Stimulated activated CD8-positive, alpha-beta memory T cell treated with anti-CD3 and anti-CD28 coated beads, Interleukin-2, amount 100 ng/mL, for 48 hours (primary cell): ENCODE measurements around the gene CELSR3.

Source experiments
- DNase-seq, 2 donors: peaks; one replicate each; pipeline ENCODE4 v3.0.0-alpha.2; 2020; ENCODE audit warnings: low read depth in 2 of 2

CELSR3 gene

DNA sequence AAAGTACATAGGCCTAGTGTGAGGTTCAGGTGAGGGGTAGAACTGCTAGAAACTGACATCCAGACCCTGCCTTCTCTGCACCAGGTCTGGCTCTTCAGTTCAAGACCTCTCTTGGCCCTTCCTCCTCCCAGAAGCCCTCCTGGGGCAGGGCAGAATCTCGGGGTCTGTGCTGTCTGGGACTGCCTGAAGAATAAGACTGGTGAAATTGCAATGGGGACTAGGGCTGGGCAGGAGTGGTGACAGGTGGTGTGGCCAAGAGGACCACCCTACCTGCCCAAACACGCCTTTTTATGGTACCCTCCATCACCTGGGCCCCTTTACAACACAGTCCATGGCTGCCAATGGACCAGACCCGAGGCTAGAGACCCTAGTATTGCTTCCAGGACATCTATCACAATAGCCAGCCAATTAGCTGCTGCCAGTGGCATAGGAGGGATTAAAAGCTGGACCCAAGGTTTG lies 24.6 kb upstream of the CELSR3 start:
- no peak for DNase-seq

DNA sequence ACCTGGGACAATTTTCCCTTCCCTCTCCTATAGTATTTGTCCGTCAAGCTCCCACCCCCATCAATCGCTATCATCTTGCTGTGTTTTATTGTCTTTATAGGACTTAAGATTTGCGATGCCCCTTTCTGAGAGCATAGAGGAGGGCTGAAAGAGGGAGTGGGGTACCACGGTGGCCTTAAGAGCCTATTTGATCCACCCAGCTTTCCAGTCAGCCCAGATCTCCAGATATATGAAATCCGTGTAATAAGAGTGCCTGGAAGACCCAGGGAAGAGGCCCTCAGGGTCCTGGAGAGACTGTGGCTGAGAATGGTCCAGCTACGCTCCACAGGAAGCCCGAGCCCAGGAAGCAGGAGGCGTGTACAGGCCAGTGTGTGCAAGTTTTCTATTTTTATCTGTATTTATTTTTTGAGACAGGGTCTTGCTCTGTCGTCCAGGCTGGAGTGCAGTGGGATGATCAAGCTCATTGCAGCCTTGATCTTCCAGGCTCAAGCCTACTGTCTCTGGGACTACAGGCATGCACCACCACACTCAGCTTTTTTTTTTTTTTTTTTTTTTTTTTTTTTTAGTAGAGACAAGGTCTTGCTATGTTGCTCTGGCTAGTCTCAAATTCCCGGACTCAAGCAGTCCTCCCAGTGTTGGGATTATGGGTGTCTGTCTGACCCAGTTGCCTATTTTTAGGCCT lies 24.0 kb upstream of the CELSR3 start:
- DNase-seq = no peak

DNA sequence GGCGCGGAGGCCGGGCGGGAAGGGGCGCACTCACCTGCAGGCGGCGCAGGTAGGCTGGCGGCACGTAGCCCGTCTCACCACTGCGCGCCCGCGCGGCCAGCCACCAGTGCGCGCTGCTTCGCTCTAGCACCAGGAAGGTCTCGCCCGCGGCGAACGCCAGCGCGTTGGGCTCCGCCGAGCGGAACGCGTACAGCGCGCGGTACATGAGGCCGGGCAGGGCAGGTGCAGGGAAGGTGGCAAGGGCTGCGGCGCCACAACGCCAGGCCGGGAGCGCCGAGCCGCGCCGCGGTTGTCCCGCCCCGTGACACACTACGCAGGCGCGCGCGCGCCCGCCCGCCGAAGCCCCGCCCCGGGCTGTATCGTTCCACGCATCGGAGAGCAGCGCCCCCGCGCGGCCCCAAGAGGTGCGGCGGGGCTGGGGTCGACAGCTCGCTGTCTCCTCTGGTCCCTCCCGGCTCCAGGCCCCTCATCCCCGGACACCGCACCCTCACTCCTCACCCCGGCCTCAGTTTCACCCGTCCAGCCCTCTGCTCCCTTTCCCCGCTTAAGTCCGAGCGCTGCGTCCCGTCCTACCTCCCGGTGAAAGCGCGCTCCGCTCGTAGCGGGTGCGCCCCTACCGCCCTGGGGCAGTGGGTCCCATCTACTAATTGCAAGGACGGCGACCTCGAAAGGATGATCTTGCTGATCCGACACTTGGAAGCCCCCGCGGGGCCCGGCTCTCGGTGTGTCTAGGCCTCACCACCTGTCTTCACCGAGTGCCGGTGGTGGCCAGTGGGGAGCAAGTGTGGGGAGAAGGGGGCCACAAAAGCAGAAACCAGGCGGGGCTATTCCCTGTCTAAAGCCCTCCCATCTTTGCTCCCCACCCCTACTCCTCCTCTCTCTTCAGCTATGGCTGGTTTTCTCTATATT lies 23.2 kb upstream of the CELSR3 start, which contains the start of gene NCKIPSD:
NCKIPSD (minus strand) TSS at position 313 of the 909 bp plus-strand sequence; CDS start at position 205, 108 bp downstream.
- DNase-seq = peak; percentile 91 to 92

DNA sequence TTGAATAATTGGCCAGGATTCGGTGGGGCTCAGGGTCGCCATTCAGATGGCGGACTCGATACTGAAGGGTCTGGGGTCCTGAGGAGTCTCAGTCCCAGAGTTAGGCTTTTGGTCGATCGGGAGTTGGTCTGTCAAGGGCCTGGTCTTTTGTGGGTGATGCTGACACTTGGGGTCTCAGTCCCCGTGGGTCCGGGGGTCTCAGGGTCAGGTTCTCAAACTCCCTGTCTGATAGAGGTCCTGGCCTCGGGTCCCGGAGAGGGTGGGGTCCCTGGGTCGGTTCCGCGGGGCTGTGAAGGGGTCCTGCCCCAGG lies 22.6 kb upstream of the CELSR3 start:
- no peak for DNase-seq

DNA sequence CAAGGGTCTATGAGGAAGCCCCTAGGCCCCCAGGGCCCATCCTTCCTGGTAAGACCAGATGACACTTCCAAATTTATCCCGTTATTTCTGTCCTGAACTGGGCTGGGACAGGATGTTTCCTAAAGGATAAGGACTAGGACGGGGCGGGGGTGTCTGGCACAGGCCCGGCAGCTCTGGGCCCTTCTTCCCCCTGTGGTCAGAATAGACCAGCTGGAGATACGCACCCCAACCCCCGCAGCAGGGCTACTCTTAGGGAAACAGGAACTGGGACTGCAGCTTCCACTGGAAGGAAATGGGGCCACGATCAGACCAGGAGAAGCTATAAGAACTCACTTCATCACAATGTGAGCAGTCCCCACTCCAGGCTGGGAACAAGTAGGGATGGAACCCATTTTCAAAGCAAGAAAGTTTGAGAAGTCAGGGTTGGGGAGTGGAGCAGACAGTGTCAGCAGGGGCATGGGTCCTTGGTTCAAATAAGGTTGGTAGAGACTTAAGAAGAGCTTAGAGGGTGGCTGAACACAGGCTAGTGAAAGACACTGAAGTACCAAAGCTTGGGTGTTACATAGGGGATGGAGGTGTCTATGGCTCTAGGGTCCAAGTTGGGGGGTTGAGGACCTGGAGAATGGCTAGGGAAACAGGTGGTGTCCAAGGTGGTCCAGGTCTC lies 21.9 kb upstream of the CELSR3 start:
- no peak for DNase-seq

DNA sequence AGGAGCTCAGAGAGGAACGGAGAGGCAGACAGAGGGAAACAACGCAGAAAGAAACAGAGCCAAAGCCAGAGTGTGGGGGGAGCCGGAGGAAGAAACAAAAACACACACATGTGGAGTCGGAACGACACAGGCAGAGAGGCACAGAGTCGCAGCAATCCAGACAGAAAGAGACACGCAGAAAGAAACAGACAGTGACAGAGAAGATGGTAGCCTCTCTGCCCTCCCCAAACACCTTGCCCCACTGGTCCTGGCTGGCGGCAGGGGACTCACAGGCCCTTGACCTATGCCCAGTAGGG lies 21.3 kb upstream of the CELSR3 start:
- DNase-seq = no peak

DNA sequence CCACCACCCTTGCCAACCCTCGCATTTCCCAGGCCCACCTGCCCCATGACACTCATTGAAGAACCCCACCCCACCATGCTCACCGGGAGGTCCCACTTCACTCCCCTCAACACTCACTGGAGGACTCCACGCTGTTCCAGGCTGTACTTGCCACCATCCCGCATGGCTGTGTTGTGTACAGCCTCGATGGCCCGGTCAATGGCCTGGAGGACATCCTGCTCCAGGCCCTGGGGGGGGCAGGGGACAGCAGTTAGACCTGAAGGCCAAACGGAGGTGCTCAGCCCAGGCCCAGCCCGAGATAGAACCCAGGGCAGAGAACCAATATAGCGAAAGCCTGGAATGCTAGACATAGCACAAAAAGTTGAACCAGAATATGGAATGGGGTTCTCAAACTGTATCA lies 20.1 kb upstream of the CELSR3 start:
- DNase-seq = no peak

DNA sequence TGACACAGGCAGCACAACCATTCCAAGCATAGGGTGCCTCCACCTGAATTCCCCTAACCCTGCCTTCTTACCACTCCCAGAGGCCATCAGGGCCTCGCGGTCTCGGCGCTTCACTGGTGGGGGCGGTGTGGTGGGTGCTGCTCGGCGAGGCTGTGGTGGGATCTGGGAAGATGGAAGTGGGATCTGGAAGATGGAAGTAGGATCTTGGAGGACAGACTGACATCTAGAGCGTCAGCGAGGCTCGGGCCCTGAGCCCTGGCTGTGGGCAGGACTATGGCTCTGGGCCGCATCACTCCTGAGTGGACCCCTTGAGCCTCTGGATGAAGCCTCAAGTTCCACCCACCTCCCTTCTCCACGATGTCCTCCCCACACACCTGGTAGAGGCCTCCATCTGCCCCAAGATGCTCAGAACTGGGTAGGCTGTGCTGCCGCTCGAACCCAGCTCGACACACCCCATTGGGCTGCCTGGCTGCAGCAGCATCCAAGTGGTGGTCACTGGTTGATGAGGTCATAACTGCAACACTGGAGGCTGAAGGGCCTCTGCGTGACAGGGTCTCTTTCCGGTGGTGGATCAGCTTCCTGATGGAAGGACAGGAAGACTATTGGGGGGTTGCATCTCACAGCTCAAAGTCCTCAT lies 19.4 kb upstream of the CELSR3 start:
- DNase-seq = no peak

DNA sequence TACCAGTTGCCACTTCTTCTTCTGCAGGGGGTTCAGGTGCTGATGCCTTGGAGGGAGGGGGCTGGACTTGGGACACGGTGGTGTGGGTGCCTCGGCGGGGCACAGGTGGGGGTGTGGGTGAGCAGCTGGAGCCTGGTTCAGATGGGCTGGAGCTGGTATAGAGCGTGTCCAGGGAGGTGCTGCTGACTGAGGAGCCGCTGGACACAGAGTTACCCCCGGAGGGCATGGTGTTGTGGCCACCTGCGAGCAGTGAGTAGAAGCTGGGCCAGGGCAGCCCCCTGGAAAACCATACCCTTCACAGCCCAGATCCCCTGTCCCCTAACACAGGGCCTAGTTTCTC lies 18.8 kb upstream of the CELSR3 start:
- no peak for DNase-seq

DNA sequence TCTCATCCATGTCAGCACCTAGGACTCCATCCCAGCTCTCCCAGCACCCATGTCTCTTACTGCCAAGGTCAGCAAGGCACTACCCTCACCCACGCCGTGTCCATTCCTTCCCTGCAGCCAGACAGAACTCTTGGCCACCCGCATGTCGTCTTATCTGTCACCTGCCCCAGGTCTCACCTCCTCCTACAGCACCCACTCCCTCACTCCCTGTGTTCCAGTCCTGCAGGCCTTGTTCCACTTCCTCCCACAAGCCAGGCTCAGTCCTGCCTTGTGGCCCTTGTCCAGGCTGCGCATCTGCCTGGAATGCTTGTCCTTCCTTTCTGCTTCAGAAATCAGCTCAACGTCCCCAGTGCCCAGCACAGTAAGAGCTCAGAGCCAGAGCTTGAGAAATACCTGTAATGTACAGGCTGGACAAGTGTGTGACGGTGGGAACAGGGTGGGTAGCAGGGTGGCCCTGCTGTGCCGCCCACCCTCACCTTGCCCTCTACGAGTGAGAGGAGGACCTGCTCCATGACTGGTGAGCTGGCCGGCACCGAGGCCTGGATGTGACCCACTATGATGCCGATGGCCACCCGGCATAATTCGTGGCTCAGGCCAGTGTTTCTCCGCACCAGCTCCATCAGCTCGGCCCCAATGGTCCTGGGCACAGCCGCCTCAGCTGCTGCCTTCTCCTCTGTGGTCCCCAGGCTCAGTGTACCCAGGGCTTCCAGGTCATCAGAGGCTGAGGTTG lies 18.3 kb upstream of the CELSR3 start:
- no peak for DNase-seq

DNA sequence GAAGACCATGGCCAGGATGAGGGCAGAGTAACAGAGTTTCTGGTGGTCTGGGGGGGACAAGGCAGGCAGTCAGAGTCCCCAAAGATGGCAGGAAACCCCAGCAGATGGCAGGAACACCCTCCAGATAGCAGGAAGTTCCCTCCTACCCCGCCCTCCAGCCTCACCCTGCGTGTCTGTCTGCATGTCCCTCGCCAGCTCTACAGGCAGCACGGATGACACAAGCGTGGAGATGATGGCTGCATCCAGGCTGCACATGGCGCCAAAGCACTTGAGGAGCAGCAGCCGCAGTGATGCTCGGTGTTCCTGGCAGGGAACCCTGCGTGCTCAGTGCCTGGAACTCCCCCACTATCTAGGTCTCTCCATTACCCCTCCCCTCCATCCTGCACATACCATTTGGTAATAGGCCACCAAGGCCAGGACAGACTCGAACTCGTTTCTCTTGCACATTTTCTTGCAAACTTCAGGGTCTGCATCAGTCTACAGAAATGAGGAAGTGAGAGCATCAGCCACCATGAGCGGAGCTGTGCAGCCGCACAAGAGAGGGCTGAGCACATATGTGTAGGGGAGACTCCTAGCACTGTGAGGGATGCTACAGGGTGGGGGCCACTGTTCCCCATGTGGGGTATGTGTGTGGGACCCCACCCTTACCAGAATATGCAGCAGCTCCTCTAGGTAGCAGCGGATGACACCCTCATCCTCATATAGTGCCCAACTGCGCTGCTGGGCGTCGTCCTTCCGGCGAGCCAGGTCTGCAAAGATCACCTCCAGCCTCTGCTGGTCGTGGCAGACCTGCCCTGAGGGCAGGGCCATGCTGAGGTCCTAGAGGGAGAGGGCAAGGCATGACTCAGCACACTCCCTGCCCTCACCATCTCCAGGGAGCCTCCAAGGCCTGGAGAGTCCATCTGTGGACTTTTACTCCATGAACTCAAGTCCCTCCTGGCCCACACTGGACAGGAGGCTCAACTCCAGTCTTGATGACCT lies 17.0 kb upstream of the CELSR3 start:
- DNase-seq = no peak

DNA sequence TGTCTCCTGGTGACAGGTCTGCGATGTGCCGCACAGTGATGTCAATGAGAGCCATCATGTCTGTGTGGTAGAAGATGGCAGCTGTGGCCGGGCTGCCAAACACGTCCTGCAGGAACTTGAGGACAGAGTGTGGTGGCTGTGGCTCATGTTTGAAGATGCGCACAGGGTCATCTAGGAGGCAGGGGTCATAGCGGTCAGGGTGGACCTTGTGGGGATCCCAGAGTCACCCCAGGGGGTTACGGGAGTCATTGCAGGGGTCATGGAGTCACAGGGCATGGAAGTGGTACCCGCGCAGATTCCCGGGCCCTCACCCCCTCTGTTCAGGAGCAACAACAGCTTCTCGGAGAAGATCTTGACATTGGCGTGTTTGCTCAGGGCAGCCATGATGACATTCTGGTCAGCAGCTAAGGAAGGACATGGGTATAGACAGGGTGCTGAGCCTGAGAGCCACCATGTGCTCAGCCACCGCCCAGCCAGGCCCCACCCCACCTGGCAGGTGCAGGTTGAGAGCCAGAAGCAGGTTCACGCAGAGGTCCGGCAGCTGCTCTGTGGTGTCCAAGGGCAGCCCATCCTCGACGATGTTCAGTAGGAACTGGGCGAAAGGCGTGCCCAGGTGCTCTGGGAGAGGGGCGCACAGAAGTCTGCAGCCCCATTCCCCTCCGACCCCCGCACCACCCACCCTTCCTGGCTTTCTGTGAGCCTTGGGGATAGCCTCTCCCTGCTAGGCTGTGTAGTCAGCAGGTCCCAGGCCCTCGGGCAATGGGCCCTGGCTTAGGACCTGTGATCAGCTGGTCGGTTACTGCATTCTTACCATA lies 16.1 kb upstream of the CELSR3 start:
- no peak for DNase-seq

DNA sequence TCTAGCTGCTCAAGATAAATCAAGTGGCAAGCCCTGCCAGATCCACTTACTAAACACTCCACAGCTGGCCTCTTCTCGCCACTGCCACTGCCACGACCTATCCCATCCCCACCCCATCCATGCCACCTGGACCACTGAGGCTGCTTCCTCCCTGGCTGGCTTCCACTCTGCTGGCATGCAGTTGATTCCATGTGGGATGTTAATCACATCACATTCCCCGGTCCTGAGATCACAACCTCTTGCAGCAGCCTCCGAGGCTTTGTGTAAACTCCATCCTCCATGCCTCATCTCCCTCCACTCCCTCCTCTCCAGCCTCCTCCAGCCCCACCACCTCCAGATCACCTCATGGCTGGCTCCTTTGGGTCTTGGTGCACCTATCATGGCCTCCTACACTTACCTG lies 15.4 kb upstream of the CELSR3 start:
- no peak for DNase-seq

DNA sequence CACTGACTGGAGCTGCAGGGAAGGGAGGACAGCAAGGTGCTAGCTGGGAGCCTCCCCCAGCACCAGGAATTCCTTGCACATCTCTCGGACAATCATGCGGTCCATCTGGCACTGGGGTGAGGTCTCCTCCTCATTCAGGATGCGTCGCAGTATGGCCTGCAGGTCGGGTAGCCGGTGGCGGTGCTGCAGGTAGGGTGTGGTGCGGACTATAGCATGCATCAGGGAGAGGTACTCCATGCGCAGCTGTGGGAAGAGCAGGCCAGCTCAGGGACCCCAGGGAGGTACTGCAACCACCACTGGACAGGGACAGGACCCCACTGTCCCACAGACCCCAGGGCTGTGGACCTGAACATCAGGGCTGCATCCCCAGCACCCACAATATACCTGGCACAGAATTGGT lies 11.8 kb upstream of the CELSR3 start:
- no peak for DNase-seq

DNA sequence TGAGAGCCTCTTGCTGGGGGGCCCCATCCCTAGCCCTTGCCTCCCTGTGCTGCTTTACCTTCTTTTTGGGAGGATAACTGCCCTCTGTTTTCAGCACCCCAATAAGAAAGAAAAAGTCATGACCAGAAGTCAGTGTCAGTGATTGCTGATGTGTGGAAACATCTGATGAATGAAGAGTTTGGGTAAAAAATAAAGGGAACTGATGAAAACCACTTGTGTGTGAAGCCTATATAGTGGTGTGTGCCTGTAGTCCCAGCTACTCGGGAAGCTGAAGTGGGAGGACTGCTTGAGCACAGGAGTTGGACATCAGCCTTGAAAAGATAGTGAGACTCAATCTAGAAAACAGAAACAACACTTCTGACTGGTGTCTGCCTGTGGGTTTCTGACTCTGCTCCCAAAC lies 9.8 kb upstream of the CELSR3 start:
- DNase-seq = no peak

DNA sequence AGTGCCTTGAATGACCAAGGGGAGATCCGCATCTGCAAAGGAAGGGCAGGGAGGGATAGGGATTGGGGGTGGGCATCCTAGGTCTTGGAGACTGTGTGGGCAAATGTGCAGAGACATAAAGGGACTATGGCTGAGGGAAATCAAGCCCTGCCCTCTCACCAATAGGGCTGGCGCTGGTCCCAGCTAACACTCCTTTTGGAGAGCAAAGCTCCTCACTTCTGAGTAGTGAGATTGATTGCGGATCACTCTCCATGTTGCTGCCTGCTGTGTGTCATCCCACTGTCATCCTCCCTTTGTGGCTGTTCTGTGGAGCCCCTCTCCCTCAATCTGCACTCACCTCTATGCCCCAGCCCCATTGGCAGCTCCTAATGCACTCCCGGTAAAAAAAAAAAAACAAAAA lies 2.2 kb upstream of the CELSR3 start:
- no peak for DNase-seq

DNA sequence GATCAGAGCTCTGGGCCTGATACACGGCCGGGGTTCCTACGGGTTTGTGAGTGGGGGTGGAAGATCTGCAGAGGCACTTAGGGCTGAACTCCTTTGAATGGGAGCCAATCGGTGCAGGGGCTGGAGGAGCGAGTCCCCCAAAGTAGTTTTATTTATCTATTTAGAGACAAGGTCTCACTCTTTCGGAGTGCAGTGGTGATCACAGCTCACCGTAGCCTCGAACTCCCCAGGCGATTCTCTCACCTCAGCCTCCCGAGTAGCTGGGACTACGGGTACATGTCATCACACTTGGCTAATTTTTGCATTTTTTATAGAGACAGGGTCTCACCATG lies 1.6 kb upstream of the CELSR3 start:
- no peak for DNase-seq

DNA sequence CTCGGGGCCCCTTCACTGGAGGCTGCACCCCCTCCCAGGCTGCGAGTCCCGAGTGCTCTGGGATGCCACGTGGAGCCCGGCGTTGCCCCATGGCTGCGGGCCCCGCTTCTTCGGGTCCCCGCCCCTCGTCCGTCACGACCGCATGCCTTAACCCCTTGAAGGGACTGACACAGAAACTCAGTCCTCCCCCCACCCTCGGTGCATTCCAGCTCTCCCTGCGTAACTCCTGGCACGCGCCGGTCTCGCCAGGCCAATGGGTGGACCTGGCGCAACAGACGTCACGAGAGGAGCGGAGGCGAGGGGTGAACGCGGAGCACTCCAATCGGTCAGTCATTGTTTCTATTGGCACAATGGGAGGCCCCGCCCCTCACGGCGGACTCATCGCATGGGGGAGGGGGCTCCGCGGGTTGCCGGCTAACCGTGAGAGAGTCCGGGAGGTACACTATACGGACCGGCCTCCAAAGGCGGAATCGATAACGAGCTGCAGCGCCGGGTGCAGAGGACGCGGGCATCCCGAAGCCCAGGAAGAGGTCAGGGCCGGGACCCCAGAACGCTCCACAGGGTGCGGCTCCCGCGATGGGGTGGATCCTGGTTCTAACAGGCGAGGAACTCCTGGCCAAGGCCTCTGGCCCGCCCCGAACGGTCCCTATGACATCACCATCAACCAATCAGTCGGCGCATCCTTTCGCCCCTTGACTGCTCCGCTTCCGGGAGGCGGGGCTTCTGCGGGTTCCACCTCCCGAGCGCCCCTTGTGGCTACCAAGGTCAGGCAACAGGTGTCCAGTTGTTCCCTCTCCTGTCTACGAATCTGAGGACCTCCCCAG lies 1.0 kb upstream of the CELSR3 start:
- peak; percentile 88 to 93 for DNase-seq

DNA sequence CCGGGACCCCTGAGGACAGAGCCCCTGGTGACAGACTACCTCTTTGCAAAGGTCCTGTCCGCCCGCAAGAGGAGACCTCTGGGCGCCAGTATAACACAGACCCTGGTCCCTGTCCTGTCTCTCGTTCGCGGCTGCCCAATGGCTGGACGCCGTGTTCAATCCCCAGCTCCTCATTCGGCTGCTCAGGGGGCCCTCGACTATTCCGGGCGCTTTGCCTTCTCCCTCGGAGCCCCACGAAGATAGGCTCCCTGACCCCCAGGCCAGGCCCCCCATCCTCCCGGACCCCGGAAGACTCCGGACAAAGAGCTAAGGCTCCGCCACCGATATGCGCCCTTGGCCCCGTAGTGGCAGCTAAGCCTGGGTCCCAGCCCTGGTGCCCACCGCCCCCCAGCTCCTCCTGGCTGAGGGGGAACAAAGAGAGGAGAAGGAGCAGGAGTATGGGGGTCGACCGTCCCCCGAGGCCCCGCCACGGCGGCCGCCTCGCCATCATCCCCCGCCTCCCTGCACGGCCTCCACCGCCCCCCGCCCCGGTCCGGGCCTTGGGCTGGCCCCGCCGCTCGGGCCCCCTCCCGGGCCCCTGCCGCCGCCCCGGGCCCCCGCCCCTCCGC lies 437 bp downstream of the CELSR3 start:
- no peak for DNase-seq
